ENCODE measurements around the gene ENPP3. TPM values are rescaled to one million over a fixed set of nuclear protein-coding genes. Genes with fewer than 3 reads are reported as not detected.

The ENPP3 gene
- total and polyA plus RNA-seq, 7 donors, result 0.14 to 5.9 (median 1.1) TPM

DNA sequence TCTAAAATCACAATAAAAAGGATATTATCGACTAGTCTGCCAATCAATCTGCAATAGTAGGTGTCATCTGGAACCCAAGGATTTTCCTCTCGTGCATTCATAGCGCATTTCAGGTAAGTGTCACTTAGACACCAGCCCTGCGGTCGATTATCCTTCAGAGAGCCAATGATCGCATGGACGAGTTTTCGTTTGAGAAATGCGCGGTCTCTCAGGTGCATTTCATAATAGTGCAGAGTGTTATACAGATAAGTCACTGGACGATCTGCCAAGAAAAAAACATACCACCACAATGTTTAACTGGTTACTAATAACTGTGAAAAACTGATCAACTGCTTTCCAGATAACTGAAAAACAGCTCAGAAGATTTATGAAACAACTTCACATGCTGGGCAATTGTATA lies 43.0 kb upstream of the ENPP3 start:
- H3K4me3 ChIP-seq, result no peak overlapping the region
- no peaks in the 10 kb centered on the region for H3K4me1 ChIP-seq
- WGBS, 2 donors, result 97 to 98% methylated on average over 11 of the region's 11 CpGs
- peaks cover 25 to 100% (median 60%) of the 10 kb centered on the region in 4 donors for H3K36me3 ChIP-seq
- H3K27me3 ChIP-seq, result no peaks in the 10 kb centered on the region
- TF ChIP-seq POLR2A (IDR thresholded peaks at IDR 0.05) (no peak), POLR2AphosphoS5 (IDR thresholded peaks at IDR 0.05) (no peak), EP300 (IDR thresholded peaks at IDR 0.05) (no peak)
- TF ChIP-seq, protein P1, sequence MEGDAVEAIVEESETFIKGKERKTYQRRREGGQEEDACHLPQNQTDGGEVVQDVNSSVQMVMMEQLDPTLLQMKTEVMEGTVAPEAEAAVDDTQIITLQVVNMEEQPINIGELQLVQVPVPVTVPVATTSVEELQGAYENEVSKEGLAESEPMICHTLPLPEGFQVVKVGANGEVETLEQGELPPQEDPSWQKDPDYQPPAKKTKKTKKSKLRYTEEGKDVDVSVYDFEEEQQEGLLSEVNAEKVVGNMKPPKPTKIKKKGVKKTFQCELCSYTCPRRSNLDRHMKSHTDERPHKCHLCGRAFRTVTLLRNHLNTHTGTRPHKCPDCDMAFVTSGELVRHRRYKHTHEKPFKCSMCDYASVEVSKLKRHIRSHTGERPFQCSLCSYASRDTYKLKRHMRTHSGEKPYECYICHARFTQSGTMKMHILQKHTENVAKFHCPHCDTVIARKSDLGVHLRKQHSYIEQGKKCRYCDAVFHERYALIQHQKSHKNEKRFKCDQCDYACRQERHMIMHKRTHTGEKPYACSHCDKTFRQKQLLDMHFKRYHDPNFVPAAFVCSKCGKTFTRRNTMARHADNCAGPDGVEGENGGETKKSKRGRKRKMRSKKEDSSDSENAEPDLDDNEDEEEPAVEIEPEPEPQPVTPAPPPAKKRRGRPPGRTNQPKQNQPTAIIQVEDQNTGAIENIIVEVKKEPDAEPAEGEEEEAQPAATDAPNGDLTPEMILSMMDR (IDR thresholded peaks at IDR 0.05), result no peak
- no peaks in the 10 kb centered on the region for H3K9me3 ChIP-seq
- intact Hi-C loops (cut with DNase I), result no loop called here
- H3K27ac ChIP-seq, result no peak overlapping the region
- no peak for DNase-seq

DNA sequence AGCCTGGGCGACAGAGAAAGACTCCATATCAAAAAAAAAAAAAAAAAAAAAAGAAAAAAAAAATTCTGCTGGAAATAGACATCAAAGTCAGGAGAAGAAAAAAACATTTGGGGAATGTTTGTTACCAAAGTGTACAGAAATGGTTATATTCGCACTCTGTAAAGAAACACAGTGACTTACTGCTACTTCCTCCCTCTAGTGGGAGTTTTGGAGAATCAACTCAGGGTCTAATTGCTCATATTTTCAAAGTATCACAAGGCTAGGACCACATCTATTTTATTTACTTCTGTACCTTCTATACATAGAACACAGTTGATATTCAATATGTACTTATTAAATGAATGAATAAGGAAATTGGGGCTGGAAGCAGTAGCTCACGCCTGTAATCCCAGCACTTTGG lies 39.7 kb upstream of the ENPP3 start:
- Histone ChIP-seq H3K27ac (no peak overlapping the region), H3K4me1 (no peaks in the 10 kb centered on the region), H3K4me3 (no peak overlapping the region), H3K27me3 (no peaks in the 10 kb centered on the region), H3K36me3 (peaks cover 11 to 99% (median 54%) of the 10 kb centered on the region in 4 donors), H3K9me3 (no peaks in the 10 kb centered on the region)
- intact Hi-C loops (cut with DNase I), result no loop called here
- no peak for DNase-seq
- WGBS, 2 donors, result 97% methylated on average over 3 of the region's 3 CpGs
- TF ChIP-seq POLR2A (IDR thresholded peaks at IDR 0.05) (no peak), POLR2AphosphoS5 (IDR thresholded peaks at IDR 0.05) (no peak), EP300 (IDR thresholded peaks at IDR 0.05) (no peak)
- TF ChIP-seq, protein P1 (IDR thresholded peaks at IDR 0.05), result no peak

DNA sequence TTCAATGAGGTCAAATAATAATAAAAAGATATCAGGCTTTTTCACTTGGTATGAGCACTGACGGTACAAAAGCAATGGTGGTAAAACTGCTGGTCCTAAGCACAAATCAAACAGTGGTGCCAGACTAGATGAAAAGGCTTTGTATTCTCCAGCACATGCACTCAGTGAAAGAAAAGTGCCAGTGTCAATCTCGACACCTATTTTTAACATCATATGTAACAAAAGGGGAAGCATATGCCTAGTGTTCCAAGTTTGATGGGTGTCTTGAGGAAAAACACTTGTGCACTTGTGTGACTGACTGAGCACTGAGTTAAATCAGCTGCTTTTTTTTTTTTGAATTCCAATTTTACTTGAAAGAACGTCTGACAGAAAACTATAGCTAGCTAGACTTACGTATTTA lies 36.4 kb upstream of the ENPP3 start:
- Histone ChIP-seq H3K9me3 (no peaks in the 10 kb centered on the region), H3K4me3 (no peak overlapping the region), H3K27me3 (no peaks in the 10 kb centered on the region), H3K4me1 (no peaks in the 10 kb centered on the region), H3K27ac (no peak overlapping the region), H3K36me3 (peaks cover 25 to 99% (median 49%) of the 10 kb centered on the region in 4 donors)
- WGBS, 2 donors, result 91 to 92% methylated on average over 4 of the region's 4 CpGs
- TF ChIP-seq POLR2AphosphoS5 (IDR thresholded peaks at IDR 0.05) (no peak), POLR2A (IDR thresholded peaks at IDR 0.05) (no peak), EP300 (IDR thresholded peaks at IDR 0.05) (no peak)
- TF ChIP-seq, protein P1 (IDR thresholded peaks at IDR 0.05), result no peak
- DNase-seq, result no peak
- intact Hi-C loops (cut with DNase I), result no loop called here

DNA sequence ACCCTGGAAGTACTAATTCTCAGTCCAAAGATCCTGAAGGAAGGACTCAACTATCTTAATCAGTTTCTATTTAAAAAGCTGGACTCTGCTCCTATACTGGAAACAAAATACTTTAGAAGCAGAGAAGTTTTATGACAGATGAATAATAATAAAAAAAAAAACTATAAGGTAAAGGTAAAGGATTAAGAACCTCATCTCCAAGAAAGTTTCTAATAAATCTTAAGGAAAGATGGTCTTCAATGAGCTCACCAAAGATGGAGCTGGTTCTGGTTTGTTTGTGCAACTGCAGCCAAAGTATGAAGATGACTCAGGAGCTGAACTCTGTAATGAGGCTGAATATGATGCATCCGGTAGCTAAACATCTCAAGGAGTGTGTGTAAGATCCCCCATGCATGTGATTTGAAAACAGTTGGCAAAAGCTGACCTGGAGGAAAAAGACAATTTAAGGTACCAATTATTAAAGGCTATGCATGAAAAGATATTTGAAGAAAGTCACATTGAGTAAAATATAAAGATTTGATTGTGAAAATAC lies 34.3 kb upstream of the ENPP3 start:
- peaks cover 26 to 97% (median 44%) of the 10 kb centered on the region in 4 donors for H3K36me3 ChIP-seq
- DNase-seq, result no peak

More for the DNA sequence above, 34.3 kb upstream of the ENPP3 start:
- H3K9me3 ChIP-seq, result no peaks in the 10 kb centered on the region
- intact Hi-C loops (cut with DNase I), result no loop called here
- peak overlapping the region in 1 of 4 donors; percentile 50 for H3K27ac ChIP-seq
- no peak overlapping the region for H3K4me3 ChIP-seq
- no peaks in the 10 kb centered on the region for H3K27me3 ChIP-seq
- 84 to 85% methylated on average over 1 of the region's 1 CpG for WGBS, 2 donors
- TF ChIP-seq POLR2AphosphoS5 (IDR thresholded peaks at IDR 0.05) (no peak), POLR2A (IDR thresholded peaks at IDR 0.05) (no peak), EP300 (IDR thresholded peaks at IDR 0.05) (no peak)
- TF ChIP-seq, protein P1 (IDR thresholded peaks at IDR 0.05), result no peak
- H3K4me1 ChIP-seq, result no peaks in the 10 kb centered on the region

Data from sigmoid colon (tissue), 7 donors.